SU-DHL-6 (cell line): ENCODE measurements around the gene F8.

Experiments
- EZH2phosphoT487 ChIP-seq: fragments of 200-600 bp; sonication (generic), shearing (Covaris generic); conservative IDR thresholded peaks from 2 replicates; pipeline ENCODE4 v1.6.1; 2018; ENCODE audit warnings: mild to moderate bottlenecking, antibody characterized with exemption, low read length, moderate library complexity, mixed read lengths
- TF ChIP-seq, protein P1 (sequence below): fragments of 200-600 bp; sonication (generic); IDR thresholded peaks from one replicate; pipeline ENCODE4 v1.5.1; 2017; ENCODE audit warnings: antibody characterized with exemption, mild to moderate bottlenecking, low read length, moderate library complexity; ENCODE audit not compliant: insufficient read depth, poor library complexity, severe bottlenecking

DNA sequence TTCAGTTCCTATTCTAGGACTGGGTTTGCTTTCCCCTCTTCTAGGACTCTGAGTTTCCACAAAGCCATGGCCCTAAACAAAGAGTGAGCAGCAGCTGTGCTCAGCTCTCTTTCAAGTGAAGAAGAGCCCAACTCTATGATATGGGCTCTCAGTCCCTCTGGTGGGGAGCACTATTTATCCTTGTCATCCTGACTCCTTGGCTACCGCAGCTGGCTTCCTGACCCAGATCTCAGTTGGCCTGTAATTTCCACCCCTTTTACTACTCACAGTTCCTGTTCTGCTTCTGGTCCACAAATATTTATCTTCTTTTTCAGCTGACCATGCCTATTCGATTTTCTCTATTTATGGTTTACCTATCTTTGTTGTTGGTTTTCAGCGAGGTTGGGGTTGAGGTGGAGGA, 33.8 kb downstream of the F8 start:
- TF ChIP-seq, protein P1, sequence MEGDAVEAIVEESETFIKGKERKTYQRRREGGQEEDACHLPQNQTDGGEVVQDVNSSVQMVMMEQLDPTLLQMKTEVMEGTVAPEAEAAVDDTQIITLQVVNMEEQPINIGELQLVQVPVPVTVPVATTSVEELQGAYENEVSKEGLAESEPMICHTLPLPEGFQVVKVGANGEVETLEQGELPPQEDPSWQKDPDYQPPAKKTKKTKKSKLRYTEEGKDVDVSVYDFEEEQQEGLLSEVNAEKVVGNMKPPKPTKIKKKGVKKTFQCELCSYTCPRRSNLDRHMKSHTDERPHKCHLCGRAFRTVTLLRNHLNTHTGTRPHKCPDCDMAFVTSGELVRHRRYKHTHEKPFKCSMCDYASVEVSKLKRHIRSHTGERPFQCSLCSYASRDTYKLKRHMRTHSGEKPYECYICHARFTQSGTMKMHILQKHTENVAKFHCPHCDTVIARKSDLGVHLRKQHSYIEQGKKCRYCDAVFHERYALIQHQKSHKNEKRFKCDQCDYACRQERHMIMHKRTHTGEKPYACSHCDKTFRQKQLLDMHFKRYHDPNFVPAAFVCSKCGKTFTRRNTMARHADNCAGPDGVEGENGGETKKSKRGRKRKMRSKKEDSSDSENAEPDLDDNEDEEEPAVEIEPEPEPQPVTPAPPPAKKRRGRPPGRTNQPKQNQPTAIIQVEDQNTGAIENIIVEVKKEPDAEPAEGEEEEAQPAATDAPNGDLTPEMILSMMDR: no peak
- TF ChIP-seq EZH2phosphoT487: no peak
